Activated CD8-positive, alpha-beta memory T cell treated with anti-CD3 and anti-CD28 coated beads for 4 hours (primary cell): Measurements from ENCODE around the gene PTER.

ENCODE experiments used
- DNase-seq, 2 donors: peaks; one replicate each; pipeline ENCODE4 v3.0.0-alpha.2; 2020; ENCODE audit warnings: low read depth in 2 of 2

Gene PTER

GRCh38 chr10:16436758-16437539, at the start of gene PTER:
Gene PTER (plus strand): TSS chr10:16437010. CDS start chr10:16484385, 47,375 bp downstream.
- peak; percentile 95 for DNase-seq

DNA sequence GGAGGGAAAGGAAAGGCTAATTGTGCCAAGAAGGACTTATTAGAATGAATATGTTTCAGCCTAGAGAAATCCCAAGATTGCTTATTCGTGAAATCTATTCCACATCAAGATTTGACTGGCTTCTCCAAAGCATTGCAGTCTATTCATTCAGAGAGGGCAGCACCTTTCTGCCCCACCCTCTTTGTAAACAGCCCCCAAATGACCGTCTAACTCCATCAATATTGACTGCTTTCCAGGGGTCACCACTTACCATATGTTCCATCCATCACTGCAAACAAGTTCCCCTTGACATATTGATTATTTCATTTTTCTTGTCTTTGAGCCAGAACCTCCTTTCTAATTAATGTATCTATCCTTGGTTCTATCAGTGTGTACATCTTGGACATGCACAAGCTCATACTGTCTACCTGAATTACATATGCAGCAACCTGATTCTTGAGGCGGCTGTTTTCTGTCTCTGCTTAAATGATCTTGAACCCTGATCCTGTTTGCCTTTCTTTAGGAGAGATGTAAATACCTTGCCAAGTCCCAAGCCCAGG, 44.2 kb upstream of the PTER start:
- no peak for DNase-seq

- DNase-seq: no peak
Measured at GRCh38 chr10:16393271-16393858, 43.4 kb upstream of the PTER start.

DNA sequence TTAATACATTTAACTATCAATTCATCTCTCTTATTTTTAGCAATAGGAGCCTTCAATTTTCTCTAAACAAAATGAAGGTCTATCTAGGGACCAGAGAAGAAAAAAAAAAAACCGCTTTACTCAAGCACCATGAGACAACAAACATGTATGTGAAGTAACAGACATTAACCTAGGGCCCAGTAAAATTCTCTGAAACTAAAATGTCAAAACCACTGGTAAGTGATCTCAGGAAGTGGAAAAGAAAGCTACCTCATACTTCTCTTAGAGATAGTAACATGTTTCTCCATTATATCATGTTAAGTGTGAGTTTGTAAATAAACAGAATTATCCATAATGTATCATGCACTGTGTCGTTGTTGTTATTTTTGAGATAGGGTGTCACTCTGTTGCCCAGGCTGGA, 35.4 kb upstream of the PTER start:
- no peak for DNase-seq

- no peak for DNase-seq
Measured at GRCh38 chr10:16408379-16408778, 28.4 kb upstream of the PTER start.

DNA sequence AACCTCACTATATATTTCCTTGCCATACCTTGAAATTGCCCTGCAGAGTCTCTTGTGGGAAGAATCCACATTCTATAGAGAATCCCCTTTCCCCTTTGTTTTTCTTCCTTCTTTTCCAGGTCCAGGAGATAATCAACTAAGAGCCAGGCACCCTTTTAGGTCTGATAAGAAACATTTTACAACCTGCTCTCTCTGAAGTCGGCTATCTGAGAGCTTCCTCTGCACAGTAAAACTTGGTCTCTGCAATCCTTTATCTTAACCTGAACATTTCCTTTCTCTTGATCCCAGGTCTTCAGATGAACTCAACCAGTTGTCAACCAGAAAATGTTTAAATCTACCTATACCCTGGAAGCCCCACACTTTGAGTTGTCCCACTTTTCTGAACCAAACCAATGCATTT, 19.5 kb upstream of the PTER start:
- no peak for DNase-seq

DNA sequence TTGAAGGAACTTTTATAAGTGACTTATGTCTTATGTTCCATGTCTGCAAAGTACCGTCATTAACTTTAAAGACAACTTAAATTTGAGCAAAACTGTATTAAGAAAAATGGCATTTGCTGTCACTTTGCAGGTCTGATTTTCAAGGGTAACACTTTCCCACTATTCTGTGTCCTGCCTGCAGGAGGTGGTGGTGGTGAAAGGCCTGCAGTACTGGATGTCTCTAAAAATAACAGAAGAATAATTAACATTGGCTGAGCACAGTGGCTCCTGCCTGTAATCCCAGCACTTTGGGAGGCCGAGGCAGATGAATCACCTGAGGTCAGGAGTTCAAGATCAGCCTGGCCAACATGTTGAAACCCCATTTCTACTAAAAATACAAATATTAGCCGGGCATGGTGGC, 13.2 kb upstream of the PTER start:
- no peak for DNase-seq

GRCh38 chr10:16425449-16425848, 11.4 kb upstream of the PTER start:
- DNase-seq: no peak

DNA sequence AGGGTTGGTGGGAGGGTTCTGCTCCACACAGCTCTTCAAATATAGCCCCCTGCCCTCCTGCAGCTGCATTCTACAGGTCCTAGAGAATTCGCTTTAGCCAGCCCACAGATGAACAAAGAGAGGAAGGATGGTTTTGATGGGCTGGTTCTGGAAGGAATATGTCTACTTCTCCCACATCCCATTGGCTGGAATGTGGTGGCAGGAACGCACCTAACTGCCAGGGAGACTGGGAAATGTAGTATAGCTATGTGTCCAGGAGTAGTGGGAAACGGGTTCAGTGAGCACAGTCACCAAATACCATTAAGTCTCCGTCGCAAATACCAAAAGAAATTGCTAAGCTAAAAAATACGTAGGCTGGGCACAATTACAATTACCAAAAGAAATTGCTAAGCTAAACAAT, 7.3 kb upstream of the PTER start:
- no peak for DNase-seq

DNA sequence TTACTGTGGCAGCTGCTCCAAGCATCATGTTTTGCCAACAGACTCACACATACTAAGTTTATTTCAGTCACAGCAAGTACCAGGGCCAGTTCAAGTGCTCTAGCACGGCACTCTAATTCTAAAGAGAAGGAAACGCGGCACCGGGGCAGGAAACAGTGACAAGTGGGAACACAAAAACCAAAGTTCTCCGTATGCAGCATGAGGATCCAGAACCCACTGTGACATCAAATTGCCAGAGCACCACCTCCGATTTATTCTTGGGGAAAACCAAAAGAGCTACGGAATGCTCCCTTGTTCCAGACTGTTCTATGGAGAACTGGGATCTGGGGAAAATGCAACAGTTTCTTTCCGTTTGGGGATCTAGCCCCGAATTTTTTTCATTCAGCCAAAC, 448 bp upstream of the PTER start:
- no peak for DNase-seq

GRCh38 chr10:16437540-16437894, 707 bp downstream of the PTER start:
- DNase-seq: no peak

GRCh38 chr10:16439295-16439694, 2.5 kb downstream of the PTER start:
- DNase-seq: no peak

GRCh38 chr10:16440396-16441133, 3.8 kb downstream of the PTER start:
- no peak for DNase-seq

GRCh38 chr10:16441173-16441840, 4.5 kb downstream of the PTER start:
- DNase-seq: no peak

DNA sequence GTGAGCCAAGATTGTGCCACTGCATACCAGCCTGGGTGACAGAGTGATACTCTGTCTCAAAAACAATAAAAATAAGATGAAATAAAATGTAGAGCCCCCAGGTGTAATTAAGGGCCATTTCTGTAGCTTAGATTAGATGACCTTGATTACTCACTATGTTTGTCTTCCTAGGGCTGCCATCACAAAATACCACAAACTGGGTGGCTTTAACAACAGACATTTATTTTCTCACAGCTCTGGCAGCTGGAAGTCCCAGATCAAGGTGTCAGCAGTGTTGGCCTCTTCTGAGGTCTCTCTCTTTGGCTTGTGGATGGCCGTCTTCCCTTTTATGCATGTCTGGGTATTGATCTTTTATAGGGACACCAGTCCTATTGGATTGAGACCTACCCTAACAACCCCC, 6.1 kb downstream of the PTER start:
- DNase-seq: no peak

GRCh38 chr10:16445770-16446469, 9.1 kb downstream of the PTER start:
- DNase-seq: no peak

DNA sequence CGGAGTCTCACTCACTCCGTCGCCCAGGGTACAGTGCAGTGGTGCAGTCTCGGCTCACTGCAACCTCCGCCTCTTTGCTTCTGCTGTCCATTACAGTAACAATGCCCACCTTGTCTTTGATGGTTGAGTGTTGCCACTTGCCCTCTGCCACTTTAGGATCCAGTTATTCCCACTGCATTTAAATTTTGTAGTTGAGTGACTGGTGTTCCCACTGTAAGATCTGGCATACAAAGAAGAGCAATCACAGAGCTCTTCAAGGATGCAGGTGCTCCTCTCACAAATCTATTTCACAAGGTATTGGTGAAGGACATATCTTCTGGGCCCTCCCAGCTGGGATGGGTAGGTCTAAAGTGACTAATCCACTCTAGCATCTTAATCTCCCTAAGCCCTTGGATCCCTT, 12.6 kb downstream of the PTER start:
- DNase-seq: no peak

DNA sequence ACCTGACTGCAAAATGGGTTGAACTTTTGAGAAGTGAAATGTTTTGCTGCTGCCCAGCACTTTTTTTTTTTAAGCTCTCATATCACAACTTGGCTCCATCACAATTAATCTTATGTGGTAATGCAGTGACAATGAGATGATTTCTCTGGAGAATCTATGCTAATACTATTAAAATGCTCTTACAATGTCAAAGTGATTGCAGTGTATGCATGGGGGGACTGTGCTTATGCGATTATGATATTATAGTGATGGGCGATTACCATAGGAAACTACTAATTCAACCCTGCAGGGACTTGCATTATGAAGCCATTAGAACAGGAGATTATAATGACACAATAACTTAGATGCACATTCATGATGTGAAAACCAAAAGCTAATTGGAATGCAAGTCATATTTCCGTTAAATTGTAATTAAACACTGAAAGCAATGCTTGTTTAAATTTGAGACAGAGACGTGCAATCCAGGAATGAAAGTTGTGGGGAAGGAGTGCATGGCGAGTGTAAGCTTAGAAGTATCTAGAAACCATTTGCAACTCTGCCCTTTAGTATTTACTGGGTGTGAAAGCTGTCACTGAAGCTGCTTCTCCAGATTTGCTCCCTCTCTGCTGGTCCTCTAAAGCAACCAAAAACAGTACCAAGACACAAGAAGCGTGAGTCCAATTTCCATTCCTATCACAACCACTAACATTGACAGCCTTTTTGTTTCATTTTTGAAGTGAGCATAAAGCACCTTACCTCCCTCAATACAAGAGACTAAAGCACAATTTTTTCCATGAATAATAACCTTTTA, 21.6 kb downstream of the PTER start:
- DNase-seq: no peak

DNA sequence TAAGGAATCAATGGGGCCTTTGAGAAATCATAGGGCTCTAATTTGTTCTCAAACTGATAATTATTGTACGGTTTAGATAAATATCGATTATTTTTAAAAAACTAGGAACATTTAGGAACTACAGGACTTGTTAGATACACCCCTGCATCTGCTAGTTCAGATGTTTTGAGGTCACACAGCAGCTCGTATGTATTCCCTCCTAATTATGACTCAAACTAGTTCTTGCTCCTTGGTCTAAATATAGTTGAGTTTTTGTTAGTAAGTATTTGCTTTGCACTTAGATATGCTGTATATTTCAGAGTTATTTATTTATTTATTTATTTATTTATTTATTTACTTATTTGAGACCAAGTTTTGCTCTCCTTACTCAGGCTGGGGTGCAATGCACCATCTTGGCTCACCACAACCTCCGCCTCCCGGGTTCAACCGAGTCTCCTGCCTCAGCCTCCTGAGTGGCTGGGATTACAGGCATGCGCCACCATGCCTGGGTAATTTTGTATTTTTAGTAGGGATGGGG, 22.7 kb downstream of the PTER start:
- DNase-seq: no peak

- no peak for DNase-seq
Measured at GRCh38 chr10:16466001-16466400, 29.2 kb downstream of the PTER start.

GRCh38 chr10:16470747-16471146, 33.9 kb downstream of the PTER start:
- peak; percentile 14 to 30 for DNase-seq
